H1 (cell line): ENCODE results near the gene NPY1R. TPM values are rescaled to one million over a fixed set of nuclear protein-coding genes. Genes with fewer than 3 reads are reported as not detected.

Experiments
- CTCF ChIA-PET: fragments of 300-600 bp; sonication (Branson Sonifier 250); formaldehyde crosslinking; loops from one replicate; lab custom pipeline; 2021; ENCODE audit not compliant: partially characterized antibody; lab: Charles Lee
- POLR2A ChIA-PET: fragments of 300-600 bp; sonication (Branson Sonifier 250); formaldehyde crosslinking; loops from one replicate; lab custom pipeline; 2021; ENCODE audit warnings: inconsistent platforms; ENCODE audit not compliant: partially characterized antibody; lab: Charles Lee
- DNase-seq, 2 experiments: peaks; one replicate each; pipeline versions ENCODE4 v3.0.0 to v3.0.0-alpha.2; 2010 to 2022; ENCODE audit warnings: low spot score in 2 of 2, low read depth in 1 of 2, mixed read lengths in 1 of 2
- FAIRE-seq: peaks from 2 replicates; lab custom pipeline; 2011; peaks lifted over from hg19 to GRCh38; lab: Jason Lieb, UNC
- H2AFZ ChIP-seq: 2 replicates; pipeline ENCODE4 v1.8.1; 2012; ENCODE audit warnings: low read length, inconsistent platforms
- H2AK5ac ChIP-seq: 2 replicates; pipeline ENCODE4 v1.6.1; 2013; ENCODE audit warnings: low read depth, low read length
- H2BK120ac ChIP-seq: replicated peaks from 2 replicates; pipeline ENCODE3; 2013; ENCODE audit warnings: low read depth, low read length, inconsistent platforms
- H2BK12ac ChIP-seq: 2 replicates; pipeline ENCODE4 v1.6.1; 2013; ENCODE audit warnings: low read depth, low read length
- H2BK15ac ChIP-seq: 2 replicates; pipeline ENCODE4 v1.6.1; 2013; ENCODE audit warnings: low read length
- H2BK20ac ChIP-seq: 2 replicates; pipeline ENCODE4 v1.6.1; 2013; ENCODE audit warnings: low read length
- H2BK5ac ChIP-seq: 2 replicates; pipeline ENCODE4 v1.6.1; 2013; ENCODE audit warnings: low read depth, low read length
- H3K14ac ChIP-seq: 2 replicates; pipeline ENCODE4 v1.6.1; 2013; ENCODE audit warnings: inconsistent platforms; ENCODE audit not compliant: insufficient read length
- H3K18ac ChIP-seq: 2 replicates; pipeline ENCODE4 v1.6.1; 2013; ENCODE audit warnings: low read length; ENCODE audit errors: extremely low read depth
- H3K23ac ChIP-seq: 2 replicates; pipeline ENCODE4 v1.6.1; 2013; ENCODE audit warnings: inconsistent platforms; ENCODE audit not compliant: insufficient read length
- H3K23me2 ChIP-seq: 2 replicates; pipeline ENCODE4 v1.6.1; 2013; ENCODE audit warnings: low read depth, low read length
- H3K27ac ChIP-seq: 2 replicates; pipeline ENCODE4 v1.6.1; 2011; ENCODE audit warnings: low read depth, low read length, inconsistent platforms
- H3K27me3 ChIP-seq, 4 experiments: replicated peaks in 1 of 4; 1 replicate in 1 of 4; 2 replicates in 3 of 4; pipeline versions ENCODE4 v1.6.1 to v1.8.1; 2011 to 2013; ENCODE audit warnings: low read length in 3 of 4, mild to moderate bottlenecking in 3 of 4, inconsistent platforms in 2 of 4, mixed read lengths in 2 of 4, moderate library complexity in 1 of 4; ENCODE audit not compliant: control insufficient read depth in 3 of 4, insufficient read depth in 3 of 4; ENCODE audit errors: extremely low read depth in 1 of 4
- H3K36me3 ChIP-seq, 4 experiments: 2 replicates each; pipeline versions ENCODE4 v1.6.1 to v1.8.1; 2011 to 2013; ENCODE audit warnings: mild to moderate bottlenecking in 4 of 4, low read length in 3 of 4, moderate library complexity in 2 of 4, control low read depth in 1 of 4, inconsistent platforms in 1 of 4; ENCODE audit not compliant: insufficient read depth in 4 of 4, control insufficient read depth in 2 of 4
- H3K4ac ChIP-seq: replicated peaks from 2 replicates; pipeline ENCODE3; 2013; ENCODE audit warnings: low read length, low read depth, mixed read lengths, inconsistent platforms; ENCODE audit not compliant: insufficient read length
- H3K4me1 ChIP-seq, 4 experiments: replicated peaks in 1 of 4; 1 replicate in 1 of 4; 2 replicates in 3 of 4; pipeline versions ENCODE4 v1.6.1 to v1.8.1; 2011 to 2013; ENCODE audit warnings: low read length in 3 of 4, inconsistent platforms in 2 of 4, mixed read lengths in 1 of 4; ENCODE audit not compliant: insufficient read depth in 4 of 4, control insufficient read depth in 3 of 4
- H3K4me2 ChIP-seq, 2 experiments: 2 replicates each; pipeline versions ENCODE4 v1.6.1 to v1.8.1; 2011 to 2013; ENCODE audit warnings: low read depth in 2 of 2, low read length in 2 of 2, control low read depth in 1 of 2, inconsistent platforms in 1 of 2, mild to moderate bottlenecking in 1 of 2; ENCODE audit not compliant: insufficient read depth in 1 of 2
- H3K4me3 ChIP-seq, 4 experiments: fragments of 200-600, 300-600 bp in 1 of 4; sonication (generic), shearing (Covaris generic), sonication (Bioruptor Twin) in 1 of 4; 2 replicates each; pipeline versions ENCODE4 v1.5.1 to v1.8.1; 2011 to 2016; ENCODE audit warnings: low read length in 4 of 4, low read depth in 3 of 4, control low read depth in 2 of 4, inconsistent platforms in 2 of 4, mild to moderate bottlenecking in 2 of 4, mixed read lengths in 1 of 4, moderate library complexity in 1 of 4; ENCODE audit not compliant: insufficient read depth in 2 of 4; ENCODE audit errors: extremely low read depth in 1 of 4
- H3K56ac ChIP-seq: replicated peaks from 2 replicates; pipeline ENCODE3; 2013; ENCODE audit warnings: low read depth, mild to moderate bottlenecking, mixed read lengths, low read length, inconsistent platforms; ENCODE audit not compliant: insufficient read length
- H3K79me1 ChIP-seq: 2 replicates; pipeline ENCODE4 v1.6.1; 2013; ENCODE audit warnings: low read depth, low read length, control low read depth
- H3K79me2 ChIP-seq, 2 experiments: 2 replicates each; pipeline versions ENCODE4 v1.6.1 to v1.8.1; 2012 to 2013; ENCODE audit warnings: low read length in 2 of 2, mild to moderate bottlenecking in 2 of 2, inconsistent platforms in 1 of 2; ENCODE audit not compliant: insufficient read depth in 2 of 2, control insufficient read depth in 1 of 2
- H3K9ac ChIP-seq, 4 experiments: replicated peaks in 1 of 4; 1 replicate in 1 of 4; 2 replicates in 3 of 4; pipeline versions ENCODE4 v1.6.1 to v1.8.1; 2011 to 2013; ENCODE audit warnings: low read depth in 3 of 4, low read length in 3 of 4, control low read depth in 2 of 4, mild to moderate bottlenecking in 2 of 4, moderate library complexity in 2 of 4, inconsistent platforms in 1 of 4; ENCODE audit errors: extremely low read depth in 1 of 4
- H3K9me3 ChIP-seq, 2 experiments: 2 replicates each; pipeline versions ENCODE4 v1.6.1 to v1.8.1; 2012 to 2013; ENCODE audit warnings: mild to moderate bottlenecking in 2 of 2, moderate library complexity in 2 of 2, control low read depth in 1 of 2, inconsistent platforms in 1 of 2, low read depth in 1 of 2, low read length in 1 of 2, mixed read lengths in 1 of 2; ENCODE audit not compliant: insufficient read depth in 2 of 2
- H4K20me1 ChIP-seq, 2 experiments: replicated peaks in 1 of 2; 2 replicates each; pipeline versions ENCODE3 to v1.8.1; 2011 to 2013; ENCODE audit warnings: inconsistent platforms in 2 of 2, low read length in 2 of 2, mild to moderate bottlenecking in 1 of 2; ENCODE audit not compliant: insufficient read depth in 2 of 2, control insufficient read depth in 1 of 2
- H4K5ac ChIP-seq: 2 replicates; pipeline ENCODE4 v1.6.1; 2013; ENCODE audit warnings: low read length, low read depth, mixed read lengths, inconsistent platforms; ENCODE audit not compliant: insufficient read length
- H4K8ac ChIP-seq: 2 replicates; pipeline ENCODE4 v1.8.0; 2013; ENCODE audit warnings: mild to moderate bottlenecking, moderate library complexity, low read length, inconsistent platforms; ENCODE audit not compliant: insufficient read depth; ENCODE audit errors: extremely low read depth
- H4K91ac ChIP-seq: replicated peaks from 2 replicates; pipeline ENCODE3; 2013; ENCODE audit warnings: low read length, mixed read lengths, inconsistent platforms; ENCODE audit not compliant: insufficient read length
- BACH1 ChIP-seq: IDR thresholded peaks from 2 replicates; pipeline ENCODE4 v1.6.1; 2012; ENCODE audit warnings: low read length, improper control_type of control experiment
- BRCA1 ChIP-seq: IDR thresholded peaks from 2 replicates; pipeline ENCODE4 v1.6.1; 2012; ENCODE audit warnings: low read depth, low read length, improper control_type of control experiment
- E2F6 ChIP-seq: IDR thresholded peaks from 2 replicates; pipeline ENCODE4 v1.6.1; 2012; ENCODE audit warnings: inconsistent platforms
- EZH2 ChIP-seq: fragments of 200-600 bp; sonication (generic); IDR thresholded peaks from 2 replicates; pipeline ENCODE4 v1.7.1; 2012; ENCODE audit warnings: low read depth, mild to moderate bottlenecking, moderate library complexity, low read length, inconsistent platforms; ENCODE audit not compliant: severe bottlenecking
- FOSL1 ChIP-seq: IDR thresholded peaks from 2 replicates; pipeline ENCODE4 v1.6.1; 2011; ENCODE audit warnings: mild to moderate bottlenecking, low read depth, low read length, moderate library complexity; ENCODE audit not compliant: insufficient read depth
- GABPA ChIP-seq: IDR thresholded peaks from 2 replicates; pipeline ENCODE4 v1.6.1; 2011; ENCODE audit warnings: mild to moderate bottlenecking, low read length, moderate library complexity, borderline replicate concordance; ENCODE audit not compliant: insufficient read depth
- PHF8 ChIP-seq: fragments of 200-600 bp; sonication (generic); conservative IDR thresholded peaks from 2 replicates; pipeline ENCODE4 v1.7.1; 2012; ENCODE audit warnings: low read depth, mild to moderate bottlenecking, inconsistent platforms, low read length, moderate library complexity
- POLR2A ChIP-seq, 2 experiments: IDR thresholded peaks; 1 replicate in 1 of 2; 2 replicates in 1 of 2; pipeline ENCODE4 v1.6.1; 2011; ENCODE audit warnings: low read depth in 2 of 2, low read length in 2 of 2, mild to moderate bottlenecking in 2 of 2; ENCODE audit errors: control extremely low read depth in 1 of 2
- SIN3A ChIP-seq, 2 experiments: IDR thresholded peaks in 1 of 2; conservative IDR thresholded peaks in 1 of 2; 2 replicates each; pipeline ENCODE4 v1.6.1; 2011 to 2012; ENCODE audit warnings: low read length in 2 of 2, improper control_type of control experiment in 1 of 2, low read depth in 1 of 2, mild to moderate bottlenecking in 1 of 2
- TBP ChIP-seq: IDR thresholded peaks from 2 replicates; pipeline ENCODE4 v1.6.1; 2011; ENCODE audit warnings: low read depth, low read length, improper control_type of control experiment
- WGBS, 2 experiments: shearing (Covaris generic) in 1 of 2; methylation state at CpG; one replicate each; pipeline versions ENCODE4 v1.1.6 to v1.1.7; 2013 to 2015; ENCODE audit warnings: low lambda C conversion rate in 2 of 2, mixed read lengths in 2 of 2, inconsistent platforms in 1 of 2, low coverage in 1 of 2, missing lambda C conversion rate in 1 of 2; ENCODE audit not compliant: insufficient replicate concordance in 2 of 2, insufficient coverage in 1 of 2, insufficient read length in 1 of 2; ENCODE audit errors: extremely low coverage in 1 of 2, missing lambda C conversion rate in 1 of 2; 5-methylcytosine and 5-hydroxymethylcytosine counted together
- polyA plus RNA-seq, 7 experiments: library from polyadenylated mRNA; depleted of rRNA in 3 of 7; stranded (reverse) in 5 of 7; unstranded in 2 of 7; fragments of >200 nt in 5 of 7; fragments of 200-250 nt in 2 of 7; gene quantifications; 1 replicate in 5 of 7; 2 replicates in 1 of 7; 4 replicates in 1 of 7; pipeline versions ENCODE4 v1.2.1 to v1.2.3, GENCODE V29; 2011 to 2013; ENCODE audit warnings: missing spikeins in 2 of 7, mixed read lengths in 2 of 7
- total RNA-seq: library from RNA; stranded (reverse); fragmentation: NEBNext Ultra II Directional; extraction: Animal tissue kit (Norgen Biotek cat#: 25700); gene quantifications from 2 replicates; pipeline ENCODE4 v1.2.1, GENCODE V29; 2021

Gene NPY1R
- total and polyA plus RNA-seq, 2 of the 8 experiments (the other 6 are each of a cell fraction or from before 2014, with no cell fraction given), result 5.9 to 6.3 TPM

- Histone ChIP-seq H3K4me2 (peak overlapping the region; percentile 75 to 95), H3K9ac (peak overlapping the region in 2 of 4 experiments; percentile 18 to 64; a peak in 4 of 7 replicates), H2AFZ (peak overlapping the region; percentile 99), H4K5ac (no peak overlapping the region), H3K79me2 (peaks cover 0 to 5% of the 10 kb centered on the region in 2 experiments; a peak in 1 of 4 replicates), H3K23me2 (peaks cover 13% of the 10 kb centered on the region), H3K27me3 (peaks cover 4 to 16% (median 12%) of the 10 kb centered on the region in 4 experiments; a peak in 6 of 7 replicates), H3K4me1 (0 out of 7 replicates have a peak, but pooled peaks cover 0 to 2% (median 0%) of the 10 kb centered on the region in 4 experiments), H2BK5ac (no peak overlapping the region), H3K4ac (no peak overlapping the region), H3K56ac (no peak overlapping the region), H3K23ac (no peak overlapping the region), H2BK20ac (no peak overlapping the region), H2BK120ac (no peak overlapping the region), H3K14ac (no peak overlapping the region), H3K18ac (no peak overlapping the region; the same call in 1 of the 2 replicates), H2BK12ac (no peak overlapping the region; the same call in 1 of the 2 replicates), H2AK5ac (no peak overlapping the region), H4K8ac (peak overlapping the region; percentile 74; the same call in 1 of the 2 replicates), H2BK15ac (no peak overlapping the region), H3K27ac (no peak overlapping the region), H4K20me1 (no peaks in the 10 kb centered on the region), H3K4me3 (peak overlapping the region; percentile 50 to 83 (median 80)), H4K91ac (no peak overlapping the region), H3K9me3 (peaks cover 0 to 3% of the 10 kb centered on the region in 2 experiments; a peak in 2 of 4 replicates), H3K36me3 (no peaks in the 10 kb centered on the region), H3K79me1 (0 out of 2 replicates have a peak, but pooled peaks cover 2% of the 10 kb centered on the region)
- WGBS, 2 experiments, result 2% methylated on average over 45 of the region's 58 CpGs; no CpG with 5 or more reads in 1 of the 2 experiments
- FAIRE-seq (no peak), DNase-seq (peak in 1 of 2 experiments; percentile 67)
- ChIA-PET CTCF (interaction anchor here (0.5 to 4.7 kb wide), 40 partner anchors 9 to 417 kb away, joined by 3 to 75 read pairs (median 4); partner anchors contain the start of gene NAF1), POLR2A (interaction anchor here (0.9 to 2.8 kb wide), 12 partner anchors 10 to 220 kb away, joined by 3 to 15 read pairs (median 4); partner anchors contain the start of genes NAF1 and TMA16)
- TF ChIP-seq FOSL1 (no peak), BRCA1 (no peak), TBP (peak; percentile 48; the same call in 1 of the 2 replicates), PHF8 (no peak), GABPA (no peak), E2F6 (peak; percentile 81), POLR2A (IDR thresholded peaks at IDR 0.05; ENCODE audit: control extremely low read depth in 1 of 2, low read depth in 2 of 2, low read length in 2 of 2) (no peak), SIN3A (conservative IDR thresholded peaks at IDR 0.05 in 1 of 2, IDR thresholded peaks at IDR 0.05 in 1 of 2; ENCODE audit: low read depth in 1 of 2, low read length in 2 of 2) (no peak), BACH1 (peak; percentile 4; the same call in 1 of the 2 replicates), EZH2 (peak; percentile 62)
Measured at GRCh38 chr4:163331629-163332376, 593 bp downstream of the NPY1R start.
